ENCODE results near the gene HLA-DQA1.
"Not testable (repeated sequence)": the region's sequence is repeated elsewhere in the genome, so short reads cannot be mapped to it uniquely, and the experiment has no call there.

HLA-DQA1 gene

DNA sequence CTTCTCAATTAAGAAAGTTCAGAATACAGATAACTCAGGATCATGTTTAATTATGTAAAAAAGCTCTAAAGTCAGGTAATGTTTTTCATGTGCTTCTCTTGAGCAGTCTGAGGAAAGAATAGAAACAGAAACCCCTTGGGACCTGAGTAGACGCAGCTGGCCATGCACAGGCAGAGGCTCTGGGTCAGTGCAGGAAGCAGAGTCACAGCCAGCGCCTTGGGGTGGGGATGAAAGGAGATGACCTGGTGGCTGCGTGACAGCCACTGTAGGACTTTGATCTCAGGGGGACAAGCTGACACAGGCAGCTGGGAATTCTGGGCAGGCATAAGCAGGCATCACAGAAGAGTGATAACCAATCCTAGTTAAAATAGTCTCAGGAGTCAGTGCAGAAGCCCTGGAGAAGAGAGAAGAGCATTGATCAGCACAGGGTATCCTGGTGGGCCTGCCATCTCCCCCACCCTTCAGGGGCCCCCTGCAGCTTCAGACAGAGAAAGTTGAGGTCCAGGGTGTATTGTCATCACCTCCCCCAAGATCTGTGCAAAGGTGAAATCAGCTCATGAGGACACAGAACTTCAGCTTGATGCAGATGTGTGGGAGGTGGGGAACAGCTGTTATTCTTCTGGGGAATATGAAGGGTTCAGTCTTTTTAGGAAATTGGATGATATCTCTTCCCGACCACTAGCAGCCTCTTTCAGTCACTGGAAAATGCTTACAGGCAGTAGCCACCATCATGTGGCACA is 22.8 kb downstream of the HLA-DQA1 start:
- DNase-seq (ENCODE audit: low read depth), result no peak

DNA sequence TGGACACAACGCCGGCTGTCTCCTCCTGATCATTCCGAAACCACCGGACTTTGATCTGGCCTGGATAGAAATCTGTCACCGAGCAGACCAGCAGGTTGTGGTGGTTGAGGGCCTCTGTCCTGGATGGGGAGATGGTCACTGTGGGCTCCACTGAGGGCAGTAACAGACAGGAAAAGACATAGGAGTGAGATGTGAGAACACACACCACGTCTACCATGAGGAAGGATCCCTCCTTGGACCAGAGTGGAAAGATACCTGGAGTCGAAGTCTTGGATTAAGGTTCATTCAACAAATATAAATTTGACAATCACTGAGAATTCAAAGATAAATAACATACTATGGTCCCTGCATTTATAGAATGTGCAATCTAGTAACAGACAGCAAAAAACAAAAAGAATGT is 24.9 kb downstream of the HLA-DQA1 start:
- no peak for DNase-seq (ENCODE audit: low read depth)

DNA sequence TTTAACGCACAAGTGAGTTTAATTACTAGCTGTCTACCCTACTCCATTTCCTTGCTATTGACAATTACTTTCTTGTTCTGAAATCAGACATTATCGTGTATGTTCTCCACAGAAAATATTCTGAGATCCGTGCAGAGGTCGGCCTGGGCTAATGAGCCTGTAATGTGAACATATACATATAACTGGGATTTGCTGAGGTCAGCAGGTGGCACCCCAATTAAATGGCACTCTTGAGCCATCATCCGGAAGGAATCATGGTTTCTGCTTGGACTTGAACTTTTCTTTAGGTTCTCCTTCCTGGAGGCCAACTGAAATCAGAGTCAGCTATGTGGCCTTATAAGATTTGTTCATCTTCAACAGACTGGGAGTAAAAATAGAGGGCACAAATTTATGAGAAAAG is 25.6 kb downstream of the HLA-DQA1 start:
- no peak for DNase-seq (ENCODE audit: low read depth)

DNA sequence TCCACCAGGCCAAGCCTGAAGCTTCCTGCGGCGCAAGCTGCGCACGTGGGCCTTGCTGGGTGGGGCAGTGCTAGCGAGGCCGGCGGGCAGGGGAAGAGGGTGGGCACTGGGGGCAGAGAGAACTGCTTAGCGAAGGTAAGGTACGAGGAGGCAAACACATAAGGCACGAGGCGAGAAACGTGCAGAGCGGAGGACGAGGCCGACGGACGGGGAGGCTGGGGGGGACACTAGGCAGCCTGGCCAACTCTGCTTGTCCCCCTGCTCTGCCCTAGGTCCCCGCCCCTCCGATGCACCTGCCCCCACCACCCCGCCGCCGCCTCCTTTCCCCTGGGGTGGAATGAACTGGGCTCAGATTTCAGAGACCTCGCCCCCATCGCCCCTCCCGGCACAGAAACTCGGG is 27.1 kb downstream of the HLA-DQA1 start:
- DNase-seq (ENCODE audit: low read depth), result no peak

DNA sequence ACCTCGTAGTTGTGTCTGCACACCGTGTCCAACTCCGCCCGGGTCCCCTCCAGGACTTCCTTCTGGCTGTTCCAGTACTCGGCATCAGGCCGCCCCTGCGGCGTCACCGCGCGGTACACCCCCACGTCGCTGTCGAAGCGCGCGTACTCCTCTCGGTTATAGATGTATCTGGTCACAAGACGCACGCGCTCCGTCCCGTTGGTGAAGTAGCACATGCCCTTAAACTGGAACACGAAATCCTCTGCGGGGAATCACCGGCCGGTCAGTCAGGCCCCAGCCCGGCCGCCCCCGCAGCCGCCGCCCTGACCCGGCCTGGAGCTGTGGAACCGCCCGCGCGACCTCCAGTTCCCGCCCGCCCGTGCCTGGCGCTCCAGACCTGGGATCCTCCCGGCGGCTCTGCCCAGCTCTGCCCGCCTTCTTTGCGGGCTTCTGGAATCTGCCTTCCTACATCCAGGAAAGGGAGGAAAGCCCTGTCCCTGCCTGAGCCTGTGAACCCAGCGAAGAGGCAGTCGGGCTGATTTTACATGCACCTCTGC is 27.7 kb downstream of the HLA-DQA1 start:
- no peak for DNase-seq (ENCODE audit: low read depth)

DNA sequence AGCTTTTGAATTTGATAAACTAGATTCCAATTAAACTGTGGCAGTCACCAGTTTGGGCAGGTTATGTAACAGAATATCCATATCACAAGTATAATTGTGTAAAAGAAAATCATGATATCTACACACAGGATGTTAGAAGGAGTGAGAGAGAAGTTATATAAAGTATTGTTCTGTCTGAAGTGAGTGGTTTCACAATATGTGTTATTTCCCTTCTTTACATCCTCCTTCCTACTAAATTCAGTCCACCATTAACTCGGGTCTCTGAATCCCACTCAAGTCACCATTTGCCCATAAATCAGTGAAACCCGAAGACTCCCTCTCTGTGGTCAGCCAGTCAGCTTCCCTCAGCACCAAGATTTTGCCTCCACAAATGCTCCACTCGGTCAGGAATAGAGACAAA is 28.5 kb downstream of the HLA-DQA1 start:
- no peak for DNase-seq (ENCODE audit: low read depth)

DNA sequence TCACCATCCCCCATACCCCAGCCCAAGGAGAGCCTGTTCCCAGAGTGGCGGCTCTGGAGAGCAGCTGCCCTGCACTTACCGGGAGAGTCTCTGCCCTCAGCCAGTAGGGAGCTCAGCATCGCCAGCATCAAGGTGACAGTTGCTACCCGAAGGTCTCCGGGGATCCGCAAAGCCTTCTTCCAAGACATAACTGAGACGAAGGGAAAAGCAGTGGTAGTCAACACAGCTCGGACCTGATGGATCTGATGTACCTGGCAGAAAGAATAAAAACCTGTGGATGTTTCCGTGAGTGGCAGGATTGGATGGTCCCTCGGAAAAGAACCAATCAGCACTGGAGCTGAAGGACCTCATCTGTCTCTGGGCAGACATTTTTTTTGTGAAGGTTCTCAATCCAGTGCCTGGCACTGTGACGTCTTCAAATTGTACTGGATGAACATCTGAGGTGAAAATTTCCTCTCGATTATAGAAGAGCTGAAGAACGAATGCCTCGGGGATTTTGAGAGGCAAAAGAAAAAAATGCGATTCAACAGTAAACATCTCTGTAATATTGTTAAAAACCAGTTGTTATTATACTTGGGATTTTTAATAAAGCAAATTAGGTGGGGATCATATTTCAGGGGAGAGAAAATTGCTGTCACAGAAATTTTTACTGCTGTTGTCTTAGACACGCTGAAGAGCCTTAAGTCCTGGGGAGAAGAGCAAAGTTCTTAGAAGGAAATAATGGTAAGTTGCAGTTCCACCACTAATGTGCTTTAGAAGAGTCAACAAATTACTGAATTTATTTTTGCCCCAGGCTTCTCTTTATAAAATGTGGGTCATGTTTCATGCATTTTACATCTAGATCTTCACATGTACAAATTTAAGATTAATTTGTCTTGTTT is 29.5 kb downstream of the HLA-DQA1 start, which contains the start of gene HLA-DQB1:
Gene HLA-DQB1 (minus strand): TSS at position 238 of the 881 bp plus-strand sequence. CDS start 50 bp downstream, at position 188.
- DNase-seq (ENCODE audit: low read depth), result no peak

DNA sequence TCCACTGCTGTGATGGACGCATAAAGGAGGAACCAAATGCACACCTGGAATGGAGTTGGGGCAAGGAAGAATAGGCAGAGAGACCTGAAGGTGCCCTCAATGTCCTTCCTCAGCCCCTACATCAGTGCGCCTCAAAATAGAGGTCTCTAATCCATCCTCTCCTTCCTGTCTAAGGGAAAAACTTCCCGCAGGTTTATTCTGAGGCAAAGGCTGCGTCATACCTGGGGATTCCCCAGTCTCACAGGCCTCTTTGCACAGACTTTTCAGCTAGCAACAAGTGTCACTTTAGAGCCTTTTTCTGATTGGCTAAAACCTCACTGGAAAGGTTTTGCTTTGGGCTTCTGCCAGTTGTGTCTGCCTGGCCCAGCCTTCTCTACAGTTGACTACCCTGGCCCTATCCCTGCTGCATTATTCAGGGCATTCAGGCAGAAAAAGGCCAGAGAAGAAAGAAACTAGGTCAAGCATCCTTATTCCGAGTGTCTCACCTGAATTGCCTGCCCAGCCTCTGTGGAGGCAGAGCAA is 31.1 kb downstream of the HLA-DQA1 start:
- no peak for DNase-seq (ENCODE audit: low read depth)

DNA sequence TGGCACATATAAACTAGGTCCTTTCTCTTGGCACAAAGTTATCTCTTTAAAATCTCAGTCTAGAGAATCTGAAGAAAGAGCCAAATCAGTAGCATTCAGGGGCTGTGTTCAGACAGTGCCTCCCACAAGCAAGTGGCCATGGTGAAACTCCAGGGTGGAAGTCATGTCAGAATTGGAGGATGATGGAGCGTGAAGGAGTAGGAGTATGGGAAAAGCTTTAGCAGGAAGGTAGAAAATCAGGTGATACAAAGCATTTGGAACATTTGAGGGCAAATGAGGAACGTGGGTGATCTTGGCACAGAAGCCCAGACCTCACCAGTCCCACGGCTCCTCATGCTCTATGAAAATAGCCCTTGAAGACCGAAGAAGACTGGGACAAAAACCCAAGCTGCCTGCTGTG is 32.0 kb downstream of the HLA-DQA1 start:
- no peak for DNase-seq (ENCODE audit: low read depth)

DNA sequence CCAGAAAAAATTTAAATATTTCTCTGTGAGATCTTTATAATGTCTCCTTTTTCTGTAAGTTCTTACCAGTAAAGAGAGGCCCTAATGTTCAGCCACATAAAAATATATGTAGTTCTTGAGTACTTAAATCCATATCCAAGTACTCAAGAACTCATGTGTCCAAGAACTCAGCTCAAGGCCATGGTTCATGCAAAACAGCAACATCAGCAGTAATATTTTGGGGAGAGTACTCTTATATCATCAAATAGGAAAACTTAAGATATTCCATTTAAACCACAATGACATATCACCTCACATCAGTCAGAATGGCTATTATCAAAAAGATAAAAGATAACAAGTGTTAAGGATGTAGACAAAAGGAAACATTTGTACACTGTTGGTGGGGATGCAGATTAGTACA is 32.7 kb downstream of the HLA-DQA1 start:
- DNase-seq (ENCODE audit: low read depth), result no peak

DNA sequence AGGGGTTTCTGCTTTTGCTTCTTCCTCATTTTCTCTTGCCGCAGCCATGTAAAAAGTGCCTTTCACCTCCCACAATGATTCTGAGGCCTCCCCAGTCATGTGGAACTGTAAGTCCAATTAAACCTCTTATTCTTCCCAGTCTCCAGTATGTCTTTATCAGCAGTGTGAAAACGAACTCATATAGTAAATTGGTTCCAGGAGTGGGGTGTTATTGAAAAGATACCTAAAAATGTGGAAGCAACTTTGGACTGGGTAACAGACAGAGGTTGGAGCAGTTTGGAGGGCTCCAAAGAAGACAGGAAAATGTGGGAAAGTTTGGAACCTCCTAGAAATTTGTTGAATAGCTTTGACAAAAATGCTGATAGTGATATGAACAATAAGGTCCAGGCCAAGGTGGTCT is 34.7 kb downstream of the HLA-DQA1 start:
- DNase-seq (ENCODE audit: low read depth), result not testable (repeated sequence)

DNA sequence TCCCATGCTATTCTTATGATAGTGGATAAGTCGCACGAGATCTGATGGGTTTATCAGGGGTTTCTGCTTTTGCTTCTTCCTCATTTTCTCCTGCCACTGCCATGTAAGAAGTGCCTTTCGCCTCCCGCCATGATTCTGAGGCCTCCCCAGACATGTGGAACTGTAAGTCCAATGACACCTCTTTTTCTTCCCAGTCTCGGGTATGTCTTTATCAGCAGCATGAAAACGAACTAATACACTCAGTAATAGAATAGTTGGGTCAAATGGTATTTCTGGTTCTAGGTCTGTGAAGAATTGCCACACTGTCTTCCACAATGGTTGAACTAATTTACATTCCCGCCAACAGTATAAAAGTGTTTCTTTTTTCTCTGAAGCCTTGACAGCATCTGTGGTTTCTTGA is 36.9 kb downstream of the HLA-DQA1 start:
- not testable (repeated sequence) for DNase-seq (ENCODE audit: low read depth)

DNA sequence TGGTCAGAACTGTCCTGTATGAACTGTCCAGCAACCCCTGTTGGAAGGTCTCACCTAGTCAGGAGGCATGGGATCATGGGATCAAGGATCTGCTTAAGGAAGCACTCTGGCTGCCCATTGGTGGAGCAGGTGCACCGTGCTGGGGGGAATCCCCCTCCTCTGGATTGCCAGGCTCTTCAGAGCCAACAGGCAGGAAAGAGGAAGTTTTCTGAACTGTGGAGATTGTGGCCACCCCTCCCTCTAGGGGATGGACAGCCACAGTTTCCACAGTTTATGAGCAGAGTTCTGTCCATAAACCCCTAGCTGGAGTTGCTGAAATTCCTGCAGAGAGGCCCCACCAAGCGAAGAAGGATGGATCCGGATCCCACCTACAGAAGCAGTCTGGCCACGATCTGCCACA is 42.3 kb downstream of the HLA-DQA1 start:
- DNase-seq (ENCODE audit: low read depth), result no peak

DNA sequence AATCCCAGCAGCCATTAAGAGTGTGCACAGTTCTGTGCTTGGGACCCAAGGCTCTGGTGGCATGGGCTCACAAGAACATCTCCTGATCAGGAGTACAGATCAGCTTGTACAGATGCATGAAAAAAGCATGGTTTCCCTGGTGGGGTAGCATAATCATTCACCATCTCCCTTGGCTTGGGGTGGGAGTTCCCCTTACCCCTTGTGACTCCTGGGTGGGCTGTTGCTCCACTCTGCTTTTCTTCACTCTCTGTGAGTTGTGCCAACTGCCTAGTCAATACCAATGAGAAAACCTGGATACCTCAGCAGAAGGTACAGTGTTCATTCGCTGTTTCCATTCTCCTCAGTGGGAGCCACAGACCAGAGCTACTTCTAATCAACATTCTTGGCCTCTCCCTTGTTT is 42.8 kb downstream of the HLA-DQA1 start:
- DNase-seq (ENCODE audit: low read depth), result no peak

DNA sequence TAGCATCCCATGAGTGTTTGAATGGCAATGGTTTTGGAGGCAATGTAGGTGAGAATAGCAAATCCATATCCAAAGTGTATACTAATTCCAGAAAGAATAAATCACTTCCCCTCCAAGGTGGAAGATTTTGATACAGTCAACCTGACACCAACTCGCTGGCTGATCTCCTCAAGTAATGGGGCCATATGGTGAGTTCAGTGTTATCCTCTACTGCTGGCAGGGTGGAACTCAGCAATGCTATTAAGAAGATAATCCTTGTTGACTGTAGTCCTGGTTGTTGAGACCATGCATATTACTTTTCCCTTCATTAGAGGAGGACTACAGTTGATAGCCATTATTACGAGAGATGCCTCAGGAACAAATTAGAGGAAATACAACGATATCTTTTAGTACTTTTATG is 47.0 kb downstream of the HLA-DQA1 start:
- DNase-seq (ENCODE audit: low read depth), result no peak

DNA sequence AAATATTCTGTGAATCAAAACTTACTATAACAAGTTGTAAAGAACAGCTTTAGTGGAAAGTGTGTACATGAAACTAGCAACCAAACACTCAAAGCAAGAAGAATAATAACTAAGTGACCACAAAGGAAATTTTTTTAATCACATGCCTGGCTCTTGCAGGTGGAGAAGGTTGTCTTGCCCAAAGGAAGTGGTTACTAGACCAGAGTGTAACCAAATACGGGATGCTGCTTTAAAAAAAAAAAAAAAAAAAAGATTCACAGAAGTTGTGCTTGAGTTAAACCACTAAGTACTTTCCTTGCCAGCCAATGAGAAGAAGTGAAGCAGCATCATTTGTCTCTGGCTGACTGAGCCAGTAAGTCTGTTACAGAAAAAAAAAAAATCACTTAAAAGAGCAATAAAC is 48.4 kb downstream of the HLA-DQA1 start:
- DNase-seq (ENCODE audit: low read depth), result no peak

DNA sequence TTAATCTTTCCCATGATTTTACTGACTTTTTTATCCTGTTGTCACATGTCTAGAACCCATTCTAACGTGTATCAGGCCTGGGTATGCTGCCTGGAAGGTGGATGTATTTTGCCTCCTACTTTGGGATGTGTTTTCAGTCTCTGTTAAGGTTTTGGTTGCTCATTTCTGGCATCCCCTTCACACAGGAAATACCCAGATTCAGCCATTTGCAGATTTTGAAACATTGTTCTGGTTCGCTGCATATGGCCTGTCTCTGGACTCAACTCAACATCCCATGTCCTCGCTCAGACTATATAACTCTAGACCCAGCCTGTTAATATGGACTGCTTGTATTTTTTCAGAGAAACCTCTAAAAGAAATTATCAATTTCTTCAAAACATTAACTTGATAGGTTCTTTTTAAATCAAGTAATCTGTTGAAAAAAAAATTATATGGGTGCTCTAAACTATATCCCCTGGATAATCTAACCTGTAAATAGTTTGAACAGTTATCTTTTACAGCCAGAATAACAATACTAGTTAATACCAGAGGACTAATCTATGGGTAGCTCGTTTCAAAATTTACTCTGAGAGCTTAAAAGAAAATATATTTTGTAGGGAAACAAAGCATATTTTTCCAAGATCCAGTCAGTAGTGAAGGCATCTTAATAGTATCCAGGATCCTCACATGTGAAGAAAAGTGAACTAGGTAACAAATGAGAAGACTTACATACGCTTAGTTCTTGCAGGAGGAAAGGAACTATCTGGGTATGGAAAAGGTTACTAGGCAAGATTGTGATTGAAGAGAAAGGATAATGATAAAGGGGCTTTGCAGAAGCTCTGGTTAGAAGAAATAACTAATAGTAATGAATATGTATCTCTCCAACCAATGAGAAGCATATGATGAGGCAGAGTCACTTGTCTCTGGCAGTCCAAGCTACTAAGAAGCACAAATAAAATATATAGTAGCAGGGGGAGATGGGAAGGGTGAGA is 52.6 kb downstream of the HLA-DQA1 start:
- DNase-seq (ENCODE audit: low read depth), result no peak

DNA sequence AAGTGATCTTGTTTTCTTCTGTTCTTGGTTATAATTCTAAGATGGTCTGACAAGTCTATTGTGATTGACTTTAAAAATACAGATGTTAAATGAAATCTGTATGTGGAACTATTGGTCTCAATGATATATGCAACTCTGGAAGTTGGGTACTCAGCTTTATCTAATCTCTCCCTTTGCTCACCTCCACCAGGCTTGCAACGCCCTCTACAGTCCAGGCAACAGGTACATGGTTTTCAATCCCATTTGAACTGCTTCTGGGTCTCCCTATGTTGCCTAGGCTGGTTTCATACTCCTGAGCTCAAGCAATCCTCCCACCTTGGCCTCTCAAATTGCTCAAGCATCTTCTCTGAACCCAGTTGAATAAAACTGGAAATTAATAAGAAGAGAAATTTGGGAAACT is 54.8 kb downstream of the HLA-DQA1 start:
- DNase-seq (ENCODE audit: low read depth), result no peak

Measured in stimulated activated CD8-positive, alpha-beta memory T cell treated with anti-CD3 and anti-CD28 coated beads, Interleukin-15, amount 100 ng/mL, for 24 hours (primary cell).